BJ (cell line): ENCODE data around the gene TRABD2B. TPM values are rescaled to one million over a fixed set of nuclear protein-coding genes. Genes with fewer than 3 reads are reported as not detected.

Experiments
- CTCF ChIA-PET: fragments of 350-600 bp; formaldehyde crosslinking; extraction: SDS; loops from one replicate; lab custom pipeline; 2021; ENCODE audit warnings: antibody characterized with exemption, inconsistent platforms; lab: Yijun Ruan, JAX
- POLR2A ChIA-PET: fragments of 300-600 bp; sonication (Branson Sonifier 250); formaldehyde crosslinking; extraction: SDS; loops from one replicate; lab custom pipeline; 2021; ENCODE audit warnings: antibody characterized with exemption; lab: Charles Lee
- DNase-seq: peaks from one replicate; pipeline ENCODE4 v3.0.0-alpha.2; 2011; ENCODE audit warnings: low read depth
- H3K27me3 ChIP-seq: 2 replicates; pipeline ENCODE4 v1.6.0; 2011; ENCODE audit warnings: low read length; ENCODE audit not compliant: control insufficient read depth, insufficient read depth
- H3K36me3 ChIP-seq: 2 replicates; pipeline ENCODE4 v1.5.1; 2011; ENCODE audit warnings: low read length; ENCODE audit not compliant: control insufficient read depth, insufficient read depth
- H3K4me3 ChIP-seq: 2 replicates; pipeline ENCODE4 v1.5.1; 2011; ENCODE audit warnings: low read depth, mild to moderate bottlenecking, control low read depth, low read length
- CTCF ChIP-seq: IDR thresholded peaks from 2 replicates; pipeline ENCODE4 v1.5.1; 2011; ENCODE audit warnings: low read depth, mild to moderate bottlenecking, control low read depth, inconsistent platforms, low read length, moderate library complexity; ENCODE audit not compliant: insufficient read depth
- polyA plus RNA-seq: library from polyadenylated mRNA; depleted of rRNA; stranded (reverse); fragments of >200 nt; gene quantifications from 2 replicates; pipeline ENCODE4 v1.2.3, GENCODE V29; 2011

Gene TRABD2B
- polyA plus RNA-seq, 1 experiment, result not detected

- no peaks in the 10 kb centered on the region for H3K36me3 ChIP-seq
- peaks cover 16% of the 10 kb centered on the region for H3K27me3 ChIP-seq
- no peak for TF ChIP-seq CTCF
- CTCF ChIA-PET, result interaction anchor here (0.9 to 6.4 kb wide), 4 partner anchors 13 to 287 kb away, joined by 3 to 27 read pairs (median 8); partner anchors contain the start of gene FOXD2
- no peak for DNase-seq
- POLR2A ChIA-PET, result no interaction called here
- no peak overlapping the region for H3K4me3 ChIP-seq
Observed at GRCh38 chr1:47722909-47723580, 274.1 kb downstream of the TRABD2B start.

GRCh38 chr1:47722101-47722500, 275.1 kb downstream of the TRABD2B start:
- Histone ChIP-seq H3K36me3 (no peaks in the 10 kb centered on the region), H3K4me3 (no peak overlapping the region), H3K27me3 (peaks cover 16% of the 10 kb centered on the region)
- no peak for TF ChIP-seq CTCF
- ChIA-PET CTCF (interaction anchor here (0.7 to 6.4 kb wide), 6 partner anchors 12 to 333 kb away, joined by 3 to 27 read pairs (median 4); partner anchors contain the start of gene FOXD2), POLR2A (no interaction called here)
- DNase-seq, result no peak

GRCh38 chr1:47720111-47720510, 277.1 kb downstream of the TRABD2B start:
- ChIA-PET CTCF (interaction anchor here (0.8 to 6.4 kb wide), 5 partner anchors 10 to 541 kb away, joined by 3 to 27 read pairs (median 5); partner anchors contain the start of gene FOXD2), POLR2A (no interaction called here)
- Histone ChIP-seq H3K36me3 (no peaks in the 10 kb centered on the region), H3K4me3 (no peak overlapping the region), H3K27me3 (peaks cover 11% of the 10 kb centered on the region)
- DNase-seq, result no peak
- no peak for TF ChIP-seq CTCF

GRCh38 chr1:47717341-47717740, 279.8 kb downstream of the TRABD2B start:
- CTCF ChIA-PET, result interaction anchor here (0.7 to 16.3 kb wide), 7 partner anchors 7 to 538 kb away, joined by 3 to 167 read pairs (median 7); partner anchors contain the start of gene FOXD2
- Histone ChIP-seq H3K36me3 (no peaks in the 10 kb centered on the region), H3K27me3 (peaks cover 4% of the 10 kb centered on the region; the same call in 1 of the 2 replicates), H3K4me3 (no peak overlapping the region)
- POLR2A ChIA-PET, result no interaction called here
- no peak for DNase-seq
- no peak for TF ChIP-seq CTCF

GRCh38 chr1:47713975-47714767, 283.0 kb downstream of the TRABD2B start:
- POLR2A ChIA-PET, result no interaction called here
- CTCF ChIA-PET, result interaction anchor here (0.6 to 16.3 kb wide), 3 partner anchors 13 to 278 kb away, joined by 3 to 167 read pairs (median 46); partner anchors contain the start of gene FOXD2
- no peak for TF ChIP-seq CTCF
- no peak overlapping the region for H3K4me3 ChIP-seq
- H3K36me3 ChIP-seq, result no peaks in the 10 kb centered on the region
- no peak for DNase-seq
- peaks cover 21% of the 10 kb centered on the region for H3K27me3 ChIP-seq
